HepG2 (cell line): Measurements from ENCODE around the gene GAB3. TPM values are rescaled to one million over a fixed set of nuclear protein-coding genes. Genes with fewer than 3 reads are reported as not detected.
A peak's percentile ranks its signal among the peaks of the same experiment; 100 is the strongest.

Experiments used
- ATAC-seq: fragments of 200-7000 bp; cut with Tn5 transposase; 3 replicates; pipeline ENCODE4 v1.9.1; 2020; ENCODE audit warnings: mild to moderate bottlenecking, moderate library complexity
- BruUV-seq: library from RNA; stranded (reverse); fragments of 400-500 nt; replicated peaks from 2 replicates; lab custom pipeline; 2021; lab: Mats Ljungman, UMichigan
- CTCF ChIA-PET: fragments of 300-600 bp; formaldehyde crosslinking; extraction: SDS; loops from one replicate; lab custom pipeline; 2021; ENCODE audit warnings: low total read pairs, inconsistent platforms, low intra/inter-chr PET ratio; lab: Yijun Ruan, JAX
- POLR2A ChIA-PET: fragments of 350-600 bp; sonication (Branson Sonifier 250); formaldehyde crosslinking; loops from one replicate; lab custom pipeline; 2020; ENCODE audit warnings: antibody characterized with exemption, inconsistent platforms; lab: Yijun Ruan, JAX
- DNase-seq: peaks from one replicate; pipeline ENCODE4 v3.0.0-alpha.2; 2015; ENCODE audit warnings: low spot score
- FAIRE-seq: peaks from 3 replicates; lab custom pipeline; 2011; peaks lifted over from hg19 to GRCh38; lab: Jason Lieb, UNC
- H2AFZ ChIP-seq: one replicate; pipeline ENCODE4 v1.6.1; 2011; ENCODE audit warnings: low read length, inconsistent platforms
- H3K27ac ChIP-seq: fragments of 300-600 bp; 3 replicates; pipeline ENCODE4 v1.8.0; 2011; ENCODE audit warnings: mixed run types, mild to moderate bottlenecking, mixed read lengths, low read length, inconsistent platforms; ENCODE audit not compliant: insufficient read depth; ENCODE audit errors: extremely low read length
- H3K27me3 ChIP-seq, 2 experiments: fragments of 200-600 bp in 1 of 2; 2 replicates in 1 of 2; 3 replicates in 1 of 2; pipeline versions ENCODE4 v1.6.0 to v1.8.0; 2011; ENCODE audit warnings: low read length in 2 of 2, mild to moderate bottlenecking in 2 of 2, moderate library complexity in 2 of 2, inconsistent platforms in 1 of 2; ENCODE audit not compliant: insufficient read depth in 2 of 2, control insufficient read depth in 1 of 2
- H3K36me3 ChIP-seq, 2 experiments: fragments of 200-600 bp in 1 of 2; replicated peaks in 1 of 2; 2 replicates in 1 of 2; 3 replicates in 1 of 2; pipeline versions ENCODE4 v1.5.1 to v1.8.0; 2011; ENCODE audit warnings: low read length in 2 of 2, inconsistent platforms in 1 of 2; ENCODE audit not compliant: insufficient read depth in 2 of 2, control insufficient read depth in 1 of 2
- H3K4me1 ChIP-seq: 2 replicates; pipeline ENCODE4 v1.5.1; 2012; ENCODE audit warnings: low read length, inconsistent platforms; ENCODE audit not compliant: insufficient read depth
- H3K4me2 ChIP-seq: 2 replicates; pipeline ENCODE4 v1.6.0; 2011; ENCODE audit warnings: low read depth, low read length, inconsistent platforms
- H3K4me3 ChIP-seq, 3 experiments: fragments of 200-600 bp in 1 of 3; sonication (generic), shearing (Covaris generic) in 1 of 3; replicated peaks in 1 of 3; 2 replicates each; pipeline ENCODE4 v1.5.1; 2011 to 2016; ENCODE audit warnings: low read length in 3 of 3, inconsistent platforms in 2 of 3, low read depth in 2 of 3, mild to moderate bottlenecking in 2 of 3, control low read depth in 1 of 3, mixed read lengths in 1 of 3; ENCODE audit not compliant: insufficient read depth in 1 of 3
- H3K79me2 ChIP-seq: one replicate; pipeline ENCODE4 v1.6.1; 2011; ENCODE audit warnings: low read length, inconsistent platforms; ENCODE audit not compliant: insufficient read depth
- H3K9ac ChIP-seq: 2 replicates; pipeline ENCODE4 v1.6.0; 2011; ENCODE audit warnings: mild to moderate bottlenecking, low read depth, low read length, inconsistent platforms; ENCODE audit not compliant: insufficient read depth
- H3K9me3 ChIP-seq: 2 replicates; pipeline ENCODE4 v1.5.1; 2012; ENCODE audit warnings: mild to moderate bottlenecking, low read length
- H4K20me1 ChIP-seq: 2 replicates; pipeline ENCODE4 v1.6.0; 2011; ENCODE audit warnings: inconsistent platforms, mild to moderate bottlenecking, low read length, moderate library complexity; ENCODE audit not compliant: insufficient read depth
- CEBPG ChIP-seq: IDR thresholded peaks from 2 replicates; pipeline ENCODE4 v1.6.1; 2016
- HDAC6 ChIP-seq: fragments of 200-600 bp; sonication (generic); IDR thresholded peaks from 2 replicates; pipeline ENCODE4 v1.7.0; 2017; ENCODE audit warnings: mild to moderate bottlenecking, antibody characterized with exemption, low read length, low read depth
- LCORL ChIP-seq, 2 experiments: fragments of 450-650 bp in 1 of 2; sonication (generic) in 1 of 2; formaldehyde crosslinking in 1 of 2; IDR thresholded peaks; 2 replicates each; pipeline versions ENCODE4 v1.5.0 to v1.6.1; 2017 to 2020; ENCODE audit warnings: antibody characterized with exemption in 1 of 2, missing genetic modification reagents in 1 of 2
- SNAI1 ChIP-seq: sonication (generic); formaldehyde crosslinking; IDR thresholded peaks from 2 replicates; pipeline ENCODE4 v1.5.0; 2020; ENCODE audit warnings: mild to moderate bottlenecking, missing genetic modification reagents, borderline replicate concordance
- ZC3H13 ChIP-seq: sonication (generic); formaldehyde crosslinking; IDR thresholded peaks from 2 replicates; pipeline ENCODE4 v1.8.1; 2023; ENCODE audit warnings: mild to moderate bottlenecking, missing genetic modification reagents, moderate library complexity
- ZMYM2 ChIP-seq: sonication (generic); formaldehyde crosslinking; IDR thresholded peaks from 2 replicates; pipeline ENCODE4 v1.8.0; 2022; ENCODE audit warnings: mild to moderate bottlenecking, missing genetic modification reagents
- ZNF44 ChIP-seq: sonication (generic); formaldehyde crosslinking; IDR thresholded peaks from 2 replicates; pipeline ENCODE4 v1.5.1; 2020; ENCODE audit warnings: mild to moderate bottlenecking, missing genetic modification reagents
- ZNF468 ChIP-seq: sonication (generic); formaldehyde crosslinking; IDR thresholded peaks from 2 replicates; pipeline ENCODE4 v1.8.0; 2022; ENCODE audit warnings: mild to moderate bottlenecking, moderate library complexity, missing genetic modification reagents
- ZNF547 ChIP-seq: sonication (generic); formaldehyde crosslinking; IDR thresholded peaks from 2 replicates; pipeline ENCODE4 v1.5.1; 2020; ENCODE audit warnings: mild to moderate bottlenecking, missing genetic modification reagents
- ZNF550 ChIP-seq: sonication (generic); formaldehyde crosslinking; IDR thresholded peaks from 2 replicates; pipeline ENCODE4 v1.4.0; 2020; ENCODE audit warnings: mild to moderate bottlenecking, missing genetic modification reagents, borderline replicate concordance
- ZNF746 ChIP-seq: sonication (generic); formaldehyde crosslinking; IDR thresholded peaks from 2 replicates; pipeline ENCODE4 v1.8.0; 2022; ENCODE audit warnings: mild to moderate bottlenecking, missing genetic modification reagents
- WGBS: methylation state at CpG from one replicate; pipeline ENCODE4 v1.1.6; 2017; ENCODE audit warnings: low lambda C conversion rate; 5-methylcytosine and 5-hydroxymethylcytosine counted together
- in situ Hi-C: cut with HindIII; loops from 2 replicates; pipeline ENCODE4 v1.10.0; 2017; ENCODE audit warnings: low pct_unique_long_range_greater_than_20kb; ENCODE audit not compliant: extremely low pct_ligation_motif_present
- intact Hi-C: fragments of 100-400 bp; cut with micrococcal nuclease; formaldehyde crosslinking; loops from one replicate; pipeline ENCODE4 v1.10.0; 2022; ENCODE audit not compliant: unreplicated experiment
- polyA plus RNA-seq, 8 experiments: library from polyadenylated mRNA; depleted of rRNA in 3 of 8; stranded (reverse) in 7 of 8; unstranded in 1 of 8; fragments of >200 nt; fragmentation: Illumina TruSeq in 4 of 8; extraction: Trizol in 4 of 8; gene quantifications; 2 replicates each; pipeline versions ENCODE4 v1.2.1 to v1.2.3, GENCODE V29; 2011 to 2016; ENCODE audit warnings: low read depth in 4 of 8, missing spikeins in 1 of 8, mixed read lengths in 1 of 8; ENCODE audit not compliant: insufficient read depth in 1 of 8
- total RNA-seq, 5 experiments: library from RNA; depleted of rRNA; stranded (reverse); fragments of >200 nt; fragmentation: Illumina TruSeq; extraction: Trizol; gene quantifications; 2 replicates each; pipeline ENCODE4 v1.2.3, GENCODE V29; 2016; ENCODE audit warnings: low read depth in 1 of 5
- TF ChIP-seq, protein P1 (sequence below): sonication (generic); formaldehyde crosslinking; IDR thresholded peaks from 2 replicates; pipeline ENCODE4 v1.5.0; 2020; ENCODE audit warnings: mild to moderate bottlenecking, missing genetic modification reagents, moderate library complexity
- TF ChIP-seq, protein P2 (sequence below): sonication (generic); formaldehyde crosslinking; IDR thresholded peaks from 2 replicates; pipeline ENCODE4 v1.8.0; 2023; ENCODE audit warnings: mild to moderate bottlenecking, missing genetic modification reagents
- TF ChIP-seq, protein P3 (sequence below): IDR thresholded peaks from 2 replicates; pipeline ENCODE4 v1.6.1; 2016
- TF ChIP-seq, protein P4 (sequence below): IDR thresholded peaks from 2 replicates; pipeline ENCODE4 v1.6.1; 2016; ENCODE audit warnings: mild to moderate bottlenecking, missing biosample characterization, missing genetic modification reagents

Gene GAB3
- total and polyA plus RNA-seq, 2 of the 13 experiments (the other 11 are each of a cell fraction or from before 2014, with no cell fraction given), result not detected

DNA sequence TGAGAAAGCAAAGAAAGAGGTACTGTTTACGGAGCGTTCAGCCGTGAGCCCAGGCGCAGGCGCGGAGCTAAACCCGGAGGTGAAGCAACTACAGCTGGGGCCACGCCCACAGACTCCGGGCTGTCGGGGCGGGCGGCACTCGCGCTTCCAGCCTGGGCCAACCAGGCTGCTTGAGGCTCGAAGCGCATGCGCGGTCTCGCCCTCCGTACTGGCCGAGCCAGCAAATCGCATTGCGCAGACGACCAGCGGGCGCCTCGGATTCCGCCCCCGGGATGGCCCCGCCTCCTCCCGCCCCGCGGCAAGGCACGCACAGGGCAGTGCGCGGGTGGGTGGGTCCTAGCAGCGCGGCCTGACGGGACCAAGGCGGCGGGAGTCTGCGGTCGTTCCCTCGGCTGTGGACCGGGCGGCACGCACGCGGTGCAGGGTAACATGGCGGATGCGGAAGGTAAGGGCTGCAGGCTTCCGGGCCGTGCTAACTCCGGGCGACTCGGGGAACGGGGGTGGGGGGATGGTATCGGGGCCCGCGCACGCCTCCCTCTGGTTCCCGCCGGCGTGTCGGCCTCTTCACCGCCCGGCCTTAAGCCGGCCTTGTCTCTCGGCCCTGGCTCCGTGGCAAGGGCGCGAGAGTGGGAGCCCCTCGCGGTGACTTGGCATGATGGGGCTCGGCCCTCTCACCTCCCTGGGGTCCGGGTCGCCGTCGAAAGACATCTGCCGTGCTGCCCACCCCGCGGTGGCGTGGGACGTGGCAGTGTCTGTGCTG is 11.8 kb upstream of the GAB3 start, which contains the start of gene DKC1:
DKC1 (plus strand) TSS at position 328 of the 760 bp plus-strand sequence; CDS start at position 430, 102 bp downstream.
- Histone ChIP-seq H3K27ac (peak within 1 kb of the TSS; percentile 77), H3K4me1 (peaks cover 27% of the 10 kb centered on the region), H3K27me3 (no peaks in the 10 kb centered on the region; a peak in 1 of 5 replicates), H4K20me1 (no peaks in the 10 kb centered on the region), H3K9me3 (no peaks in the 10 kb centered on the region), H3K9ac (peak within 1 kb of the TSS; percentile 78), H3K79me2 (peaks cover 32% of the 10 kb centered on the region), H3K36me3 (peaks cover 7 to 25% of the 10 kb centered on the region in 2 experiments; a peak in 4 of 5 replicates), H3K4me3 (peak within 1 kb of the TSS; percentile 46 to 69 (median 65); a peak in 5 of 6 replicates), H2AFZ (peak within 1 kb of the TSS; percentile 46), H3K4me2 (peak within 1 kb of the TSS; percentile 84)
- peak; percentile 94 for ATAC-seq
- BruUV-seq, result no TSS peak
- in situ Hi-C loops (no loop called here), intact Hi-C loops (loop anchor here (1.0 kb wide), 1 partner anchor 37 kb away; no protein-coding TSS in a partner anchor)
- ChIA-PET POLR2A (interaction anchor here (1.0 to 2.0 kb wide), 6 partner anchors 14 to 226 kb away, joined by 3 to 23 read pairs (median 4); partner anchors contain the start of genes IKBKG and MPP1), CTCF (no interaction called here)
- no CpG with 5 or more reads among the region's 84 CpGs for WGBS
- FAIRE-seq, result no peak
- peak; percentile 88 for DNase-seq
- 0 out of 2 replicates have a peak, but pooled peaks have one; percentile 51 for TF ChIP-seq ZNF547
- no peak for TF ChIP-seq ZNF746 (CRISPR knock-in tag)
- TF ChIP-seq, protein P1, sequence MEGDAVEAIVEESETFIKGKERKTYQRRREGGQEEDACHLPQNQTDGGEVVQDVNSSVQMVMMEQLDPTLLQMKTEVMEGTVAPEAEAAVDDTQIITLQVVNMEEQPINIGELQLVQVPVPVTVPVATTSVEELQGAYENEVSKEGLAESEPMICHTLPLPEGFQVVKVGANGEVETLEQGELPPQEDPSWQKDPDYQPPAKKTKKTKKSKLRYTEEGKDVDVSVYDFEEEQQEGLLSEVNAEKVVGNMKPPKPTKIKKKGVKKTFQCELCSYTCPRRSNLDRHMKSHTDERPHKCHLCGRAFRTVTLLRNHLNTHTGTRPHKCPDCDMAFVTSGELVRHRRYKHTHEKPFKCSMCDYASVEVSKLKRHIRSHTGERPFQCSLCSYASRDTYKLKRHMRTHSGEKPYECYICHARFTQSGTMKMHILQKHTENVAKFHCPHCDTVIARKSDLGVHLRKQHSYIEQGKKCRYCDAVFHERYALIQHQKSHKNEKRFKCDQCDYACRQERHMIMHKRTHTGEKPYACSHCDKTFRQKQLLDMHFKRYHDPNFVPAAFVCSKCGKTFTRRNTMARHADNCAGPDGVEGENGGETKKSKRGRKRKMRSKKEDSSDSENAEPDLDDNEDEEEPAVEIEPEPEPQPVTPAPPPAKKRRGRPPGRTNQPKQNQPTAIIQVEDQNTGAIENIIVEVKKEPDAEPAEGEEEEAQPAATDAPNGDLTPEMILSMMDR, result 0 out of 2 replicates have a peak, but pooled peaks have one; percentile 1
- TF ChIP-seq, protein P2, sequence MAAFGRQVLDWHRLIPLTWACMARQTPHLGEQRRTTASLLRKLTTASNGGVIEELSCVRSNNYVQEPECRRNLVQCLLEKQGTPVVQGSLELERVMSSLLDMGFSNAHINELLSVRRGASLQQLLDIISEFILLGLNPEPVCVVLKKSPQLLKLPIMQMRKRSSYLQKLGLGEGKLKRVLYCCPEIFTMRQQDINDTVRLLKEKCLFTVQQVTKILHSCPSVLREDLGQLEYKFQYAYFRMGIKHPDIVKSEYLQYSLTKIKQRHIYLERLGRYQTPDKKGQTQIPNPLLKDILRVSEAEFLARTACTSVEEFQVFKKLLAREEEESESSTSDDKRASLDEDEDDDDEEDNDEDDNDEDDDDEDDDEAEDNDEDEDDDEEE (CRISPR knock-in tag), result peak; percentile 67; the same call in 1 of the 2 replicates
- TF ChIP-seq ZMYM2 (CRISPR knock-in tag), result no peak
- peak; percentile 92 for TF ChIP-seq CEBPG
- no peak for TF ChIP-seq LCORL (IDR thresholded peaks at IDR 0.05)
- 0 out of 2 replicates have a peak, but pooled peaks have one; percentile 53 for TF ChIP-seq LCORL (CRISPR knock-in tag; IDR thresholded peaks at IDR 0.05)
- TF ChIP-seq, protein P3, sequence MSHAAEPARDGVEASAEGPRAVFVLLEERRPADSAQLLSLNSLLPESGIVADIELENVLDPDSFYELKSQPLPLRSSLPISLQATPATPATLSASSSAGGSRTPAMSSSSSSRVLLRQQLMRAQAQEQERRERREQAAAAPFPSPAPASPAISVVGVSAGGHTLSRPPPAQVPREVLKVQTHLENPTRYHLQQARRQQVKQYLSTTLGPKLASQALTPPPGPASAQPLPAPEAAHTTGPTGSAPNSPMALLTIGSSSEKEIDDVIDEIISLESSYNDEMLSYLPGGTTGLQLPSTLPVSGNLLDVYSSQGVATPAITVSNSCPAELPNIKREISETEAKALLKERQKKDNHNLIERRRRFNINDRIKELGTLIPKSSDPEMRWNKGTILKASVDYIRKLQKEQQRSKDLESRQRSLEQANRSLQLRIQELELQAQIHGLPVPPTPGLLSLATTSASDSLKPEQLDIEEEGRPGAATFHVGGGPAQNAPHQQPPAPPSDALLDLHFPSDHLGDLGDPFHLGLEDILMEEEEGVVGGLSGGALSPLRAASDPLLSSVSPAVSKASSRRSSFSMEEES, result no peak
- TF ChIP-seq ZNF468 (CRISPR knock-in tag), result no peak
- TF ChIP-seq, protein P4, sequence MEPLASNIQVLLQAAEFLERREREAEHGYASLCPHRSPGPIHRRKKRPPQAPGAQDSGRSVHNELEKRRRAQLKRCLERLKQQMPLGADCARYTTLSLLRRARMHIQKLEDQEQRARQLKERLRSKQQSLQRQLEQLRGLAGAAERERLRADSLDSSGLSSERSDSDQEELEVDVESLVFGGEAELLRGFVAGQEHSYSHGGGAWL (CRISPR knock-in tag), result 0 out of 2 replicates have a peak, but pooled peaks have one; percentile 44
- no peak for TF ChIP-seq SNAI1 (CRISPR knock-in tag)
- no peak for TF ChIP-seq ZC3H13 (CRISPR knock-in tag)
- no peak for TF ChIP-seq ZNF44
- no peak for TF ChIP-seq ZNF550
- no peak for TF ChIP-seq HDAC6
